HG03342 (cell line): ENCODE data around the gene FDX2.
A peak's percentile ranks its signal among the peaks of the same experiment; 100 is the strongest.

Source experiments
- ATAC-seq: cut with Tn5 transposase; IDR thresholded peaks from one replicate; pipeline ENCODE4 v1.9.1; 2021; ENCODE audit warnings: mild to moderate bottlenecking, moderate library complexity; ENCODE audit not compliant: unreplicated experiment

The FDX2 gene

DNA sequence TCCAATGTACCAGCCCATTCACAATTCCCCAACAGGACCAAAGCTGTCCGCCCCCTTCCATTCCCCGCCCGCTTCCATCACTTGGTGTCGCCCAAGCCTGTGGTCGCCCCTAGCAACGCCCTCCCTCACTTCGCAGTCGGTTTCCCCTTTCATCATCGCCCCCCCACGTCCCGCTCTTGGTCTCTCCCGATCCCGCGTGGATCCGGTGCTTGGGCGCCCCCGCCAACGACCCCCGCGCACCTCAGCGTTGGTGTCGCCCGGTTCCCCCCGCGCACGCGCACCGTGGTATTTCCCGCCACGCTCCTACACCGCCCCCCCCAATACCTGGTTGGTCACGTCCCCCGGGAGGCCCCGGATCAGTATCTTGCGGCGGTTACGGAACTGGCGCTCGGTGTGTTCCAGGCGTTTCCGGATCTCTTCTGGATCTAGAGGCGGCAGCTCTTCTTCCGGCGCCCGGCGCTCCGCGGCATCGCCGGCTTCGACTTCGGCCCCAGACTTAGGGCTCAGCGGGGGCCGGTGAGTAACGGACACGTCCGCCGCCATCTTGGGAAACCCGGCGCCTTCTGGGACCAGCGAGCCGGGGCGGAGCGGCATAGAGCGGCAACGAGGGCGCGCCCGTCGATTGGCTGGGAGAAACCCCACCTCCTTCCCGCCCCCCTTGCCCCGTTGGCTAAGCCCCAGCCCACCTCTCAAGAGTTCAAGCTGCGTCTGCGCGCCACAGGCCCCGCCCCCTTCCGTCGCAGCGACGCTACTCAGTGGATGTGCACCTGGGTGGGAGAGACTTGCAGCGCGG lies 17.3 kb upstream of the FDX2 start, which contains the start of gene RAVER1:
Gene RAVER1, minus strand, starts transcription at position 565 of the 793 bp plus-strand sequence. Its CDS starts 22 bp downstream, at position 543.
- ATAC-seq: peak; percentile 90

DNA sequence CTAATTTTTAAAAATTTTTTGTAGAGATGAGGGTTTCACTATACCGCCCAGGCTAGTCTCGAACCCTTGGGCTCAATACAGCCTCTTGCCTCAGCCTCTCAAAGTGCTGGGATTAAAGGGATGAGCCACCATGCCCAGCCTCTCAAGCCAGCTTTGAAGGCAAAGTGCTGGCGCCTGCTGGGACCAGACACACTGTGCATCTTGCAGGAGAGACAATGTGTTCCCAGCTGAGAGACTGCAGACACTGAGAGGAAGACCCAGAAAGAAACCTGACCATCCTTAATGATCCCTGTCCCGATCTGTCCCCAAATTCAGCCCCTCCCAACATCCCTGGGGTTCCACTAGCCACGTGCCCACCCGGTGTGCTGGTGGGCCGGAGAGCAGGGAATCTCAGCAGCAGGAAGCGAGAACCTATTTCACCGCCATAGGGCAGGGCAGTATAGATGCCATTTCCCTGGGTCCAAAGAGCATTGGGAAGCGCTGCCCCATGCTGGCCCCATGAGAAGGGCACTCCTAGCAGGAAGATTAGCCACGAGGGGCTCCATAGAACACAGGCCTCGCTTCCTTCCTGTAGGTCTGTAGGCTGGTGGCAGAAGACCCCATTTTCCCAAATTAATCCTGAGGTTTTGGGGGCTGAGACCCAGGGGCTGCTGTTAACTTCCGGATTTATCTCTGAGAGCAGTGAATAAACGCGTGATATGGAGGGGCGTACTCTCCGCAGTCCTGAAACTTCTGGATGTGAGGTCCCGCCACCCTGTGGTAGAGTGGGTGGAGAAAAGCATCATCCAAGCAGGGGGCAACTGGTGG lies 16.5 kb upstream of the FDX2 start:
- peak; percentile 4 for ATAC-seq

DNA sequence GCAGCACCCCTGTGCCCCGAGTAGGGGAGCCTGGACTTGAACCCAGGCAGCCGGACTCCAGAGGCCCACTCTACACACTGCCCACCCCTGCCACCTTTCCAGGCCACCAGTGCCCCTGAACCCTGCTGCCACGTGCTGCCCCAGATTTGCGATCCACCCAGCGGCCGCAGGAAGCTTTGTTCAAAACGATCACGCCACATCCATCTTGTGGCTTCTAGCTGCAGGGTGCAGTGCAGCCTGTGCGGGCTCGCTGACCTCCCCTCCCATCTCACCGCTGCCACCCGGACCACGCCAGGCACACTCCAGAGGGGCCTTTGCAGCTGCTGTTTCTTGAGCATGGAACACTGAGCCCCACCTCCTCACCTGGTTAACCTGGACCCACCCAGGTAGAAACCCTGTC lies 13.7 kb upstream of the FDX2 start:
- no peak for ATAC-seq

DNA sequence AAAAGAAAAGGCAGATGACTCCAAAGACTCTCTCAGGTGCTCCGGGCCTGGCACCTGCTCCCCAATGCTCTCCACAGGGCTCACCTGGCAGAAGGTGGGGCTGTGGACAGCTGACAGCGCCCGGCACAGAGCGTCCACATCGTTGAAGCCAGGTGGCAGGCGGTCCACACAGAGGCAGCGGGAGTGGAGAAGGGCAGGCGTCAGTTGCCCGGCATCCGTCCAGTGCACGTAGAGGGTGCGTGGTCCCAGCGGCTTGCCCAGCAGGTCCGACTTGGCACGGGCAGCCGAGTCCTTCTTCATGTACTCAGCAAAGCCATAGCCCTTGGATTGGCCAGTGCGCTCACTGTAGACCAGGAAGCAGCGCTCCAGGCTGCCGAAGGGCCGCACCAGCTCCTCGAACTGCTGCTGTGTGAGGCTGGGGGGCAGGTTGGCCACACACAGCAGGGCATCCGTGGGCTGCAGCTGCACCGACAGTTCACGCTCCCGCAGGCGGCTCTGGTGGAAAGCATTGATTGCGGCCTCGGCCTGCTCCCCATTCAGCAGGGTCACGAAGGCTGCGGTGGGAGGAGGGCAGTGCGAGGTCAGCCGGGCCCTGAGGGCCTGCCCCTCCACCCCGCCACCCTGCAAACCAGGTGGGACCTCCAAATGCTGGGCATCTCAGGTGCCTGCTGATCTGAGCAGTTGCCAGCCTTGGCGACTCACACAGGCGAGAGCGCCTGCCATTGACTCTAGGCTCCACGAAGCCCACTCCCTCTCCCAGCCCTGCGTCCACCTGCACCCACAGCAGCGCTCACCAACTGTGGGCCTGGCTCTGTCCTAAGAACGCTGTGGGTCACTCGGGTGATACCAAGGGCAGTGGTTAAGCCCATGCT lies 13.0 kb upstream of the FDX2 start:
- no peak for ATAC-seq

DNA sequence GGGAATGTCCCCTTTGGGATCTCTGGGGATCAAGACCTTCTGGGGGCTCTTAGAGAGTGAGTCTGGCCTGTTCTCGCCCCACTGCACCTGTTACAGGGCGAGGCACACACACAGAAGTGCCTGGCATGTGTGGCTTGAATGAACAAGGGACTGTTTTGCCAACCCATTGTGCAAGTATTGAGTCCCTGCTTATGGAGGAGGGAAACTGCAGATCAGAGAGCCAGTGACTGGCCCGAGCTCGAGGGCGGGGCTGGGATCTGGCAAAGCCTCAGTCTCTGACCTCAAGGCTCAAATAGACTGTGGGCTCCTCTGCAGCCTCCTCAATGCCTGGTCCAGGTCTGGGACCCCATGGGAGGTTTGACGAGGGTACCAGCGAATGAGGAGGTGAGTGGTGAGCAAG lies 12.0 kb upstream of the FDX2 start:
- no peak for ATAC-seq

DNA sequence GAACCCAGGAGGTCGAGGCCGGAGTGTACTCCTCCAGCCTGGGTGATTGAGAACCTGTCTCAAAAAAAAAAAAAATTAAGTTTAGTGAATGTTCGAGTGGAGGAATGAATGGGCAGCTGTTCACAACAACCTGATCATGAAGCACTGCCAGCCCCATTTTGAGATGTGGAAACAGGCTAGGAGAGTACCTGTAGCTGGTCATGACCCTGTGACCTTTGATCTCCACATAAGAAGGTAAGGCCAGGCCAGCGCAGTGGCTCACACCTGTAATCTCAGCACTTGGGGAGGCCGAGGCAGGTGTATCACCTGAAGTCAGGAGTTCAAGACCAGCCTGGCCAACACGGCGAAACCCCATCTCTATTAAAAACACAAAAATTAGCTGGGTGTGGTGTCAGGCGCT lies 9.9 kb upstream of the FDX2 start:
- ATAC-seq: no peak

DNA sequence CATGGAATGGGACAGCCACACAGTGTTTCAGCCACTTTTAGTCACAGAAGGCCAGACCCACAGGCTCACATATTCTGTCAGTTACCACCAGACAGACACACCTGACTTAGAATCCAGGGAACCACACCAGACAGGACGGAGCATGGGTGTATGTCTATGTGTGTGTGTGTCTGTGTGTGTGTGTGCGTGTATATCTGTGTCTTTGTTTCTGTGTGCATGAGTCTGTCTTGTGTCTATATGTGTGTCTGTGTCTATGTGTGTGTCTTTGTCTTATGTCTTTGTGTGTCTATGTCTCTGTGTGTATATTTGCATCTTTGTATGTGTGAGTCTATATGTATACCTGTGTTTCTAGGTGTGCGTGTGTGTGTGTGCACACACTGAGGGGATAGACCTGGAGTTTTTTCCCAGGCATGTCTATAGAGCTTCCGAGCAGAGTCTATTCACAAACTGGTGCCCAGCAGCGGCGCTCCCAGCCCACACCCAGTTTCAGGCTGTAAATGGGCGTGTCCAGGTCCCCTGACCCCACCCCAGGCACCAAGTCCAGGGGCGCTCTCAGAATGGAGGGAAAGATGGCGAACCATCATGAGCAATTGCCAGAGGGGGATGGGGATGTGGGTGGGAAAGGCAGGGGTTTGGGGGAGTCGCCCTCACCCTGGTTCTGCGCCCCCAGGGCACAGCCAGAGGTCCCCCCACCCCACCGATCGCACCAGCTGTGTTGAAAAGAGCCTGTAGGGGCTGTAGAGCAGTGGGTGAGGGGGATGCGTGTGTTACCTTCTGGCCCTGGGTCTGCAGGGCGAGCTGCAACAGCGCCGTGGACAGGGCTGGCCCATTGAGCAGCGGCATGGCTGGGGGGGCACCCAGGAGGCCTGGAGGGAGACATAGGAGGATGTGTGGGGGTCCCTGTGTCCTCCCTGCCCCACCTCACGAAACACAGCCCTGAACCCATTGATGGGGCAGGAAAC lies 6.3 kb upstream of the FDX2 start:
- no peak for ATAC-seq

DNA sequence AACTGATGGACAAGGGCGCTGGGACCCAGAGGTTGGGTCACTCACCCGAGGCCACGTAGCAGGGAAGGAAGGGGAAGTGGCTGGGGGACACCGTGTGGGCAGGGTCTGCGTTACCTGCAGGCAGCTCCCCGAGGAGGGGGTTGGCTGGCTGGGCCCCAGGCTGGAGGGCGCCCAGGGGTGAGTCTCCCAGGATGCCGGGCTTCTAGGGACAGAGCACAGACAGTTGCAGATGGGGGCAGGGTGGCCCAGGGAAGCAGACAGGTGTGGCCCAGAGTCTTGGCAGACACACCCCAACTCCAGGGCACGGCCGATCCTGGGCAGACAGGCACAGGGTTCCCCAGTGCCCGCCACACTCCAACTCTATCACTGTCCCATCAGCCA lies 5.6 kb upstream of the FDX2 start:
- no peak for ATAC-seq

DNA sequence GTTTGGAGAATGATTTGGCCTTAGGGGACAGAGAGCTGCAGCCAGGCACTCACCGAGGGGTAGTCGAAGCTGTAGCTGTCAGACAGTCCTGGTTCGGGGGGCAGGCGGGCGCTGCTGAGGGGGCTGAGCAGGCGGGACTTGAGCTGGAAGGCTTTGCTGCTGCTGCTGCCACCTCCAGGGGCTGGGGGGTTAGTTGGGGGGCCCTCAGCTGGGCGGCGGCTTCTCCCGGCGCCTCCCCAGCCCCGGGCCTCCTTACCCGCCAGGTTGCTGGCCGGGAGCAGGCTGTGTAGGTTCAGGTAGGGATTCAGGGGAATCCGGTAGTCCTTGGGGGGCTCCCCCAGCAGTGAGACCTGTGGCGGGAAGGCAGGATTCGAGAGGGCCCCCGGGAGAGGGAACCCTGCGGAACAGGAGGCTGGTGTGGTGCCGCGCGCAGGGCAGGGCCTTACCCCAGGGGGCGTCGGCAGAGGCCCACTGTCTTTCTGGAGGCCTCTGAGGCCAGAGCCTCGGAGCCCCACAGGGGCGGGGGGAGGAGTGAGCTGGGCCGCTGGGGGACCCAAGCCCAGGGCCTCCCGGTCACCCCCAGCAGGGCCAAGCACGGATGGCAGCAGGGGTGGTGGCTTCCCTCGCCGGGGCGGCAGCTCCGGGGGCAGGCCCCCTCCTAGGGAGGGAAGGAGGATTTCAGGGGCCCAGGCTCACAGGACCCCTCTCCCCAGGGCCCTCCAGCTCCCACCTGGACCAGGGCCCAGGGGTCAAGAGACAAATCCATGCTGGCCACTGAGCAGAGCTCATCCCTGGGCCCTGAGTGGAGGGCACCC lies 5.0 kb upstream of the FDX2 start:
- ATAC-seq: no peak

DNA sequence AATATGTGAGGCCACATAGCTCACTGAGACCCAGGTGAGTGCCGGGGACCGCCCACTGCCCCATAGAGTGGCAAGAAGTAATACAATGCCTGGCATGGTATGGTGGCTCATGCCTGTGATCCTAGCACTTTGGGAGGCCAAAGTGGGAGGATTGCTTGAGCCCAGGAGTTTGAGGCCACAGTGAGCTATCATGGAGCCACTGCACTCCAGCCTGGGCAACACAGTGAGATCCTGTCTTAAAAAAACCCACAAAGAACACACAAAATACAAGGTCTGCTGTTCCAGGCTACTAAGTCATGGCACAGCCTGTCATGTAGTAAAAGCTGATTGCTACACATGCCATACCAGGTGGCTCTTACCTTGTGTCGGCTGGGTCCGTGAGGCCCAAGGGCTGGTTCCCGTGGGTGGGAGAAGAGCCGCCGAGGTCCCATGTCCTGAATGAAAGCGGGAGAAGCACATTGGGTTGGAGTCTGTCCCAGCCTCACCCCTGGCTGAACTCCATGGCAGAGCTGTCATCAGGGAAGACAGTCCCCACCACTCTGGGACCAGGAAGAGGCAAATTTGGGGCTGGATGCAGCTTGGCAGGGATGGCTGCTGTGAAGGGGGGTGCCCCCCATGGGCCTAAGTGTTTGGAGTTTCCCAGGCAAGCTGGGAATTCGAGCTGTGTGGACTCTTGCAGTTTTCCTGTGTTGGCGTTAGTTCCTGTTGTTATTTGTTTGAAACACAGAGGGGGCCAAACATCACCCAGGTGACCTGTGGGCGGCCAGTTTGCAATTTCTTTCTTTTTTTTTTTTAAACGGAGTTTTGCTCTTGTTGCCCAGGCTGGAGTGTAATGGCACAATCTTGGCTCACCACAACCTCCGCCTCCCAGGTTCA lies 3.2 kb upstream of the FDX2 start:
- no peak for ATAC-seq

DNA sequence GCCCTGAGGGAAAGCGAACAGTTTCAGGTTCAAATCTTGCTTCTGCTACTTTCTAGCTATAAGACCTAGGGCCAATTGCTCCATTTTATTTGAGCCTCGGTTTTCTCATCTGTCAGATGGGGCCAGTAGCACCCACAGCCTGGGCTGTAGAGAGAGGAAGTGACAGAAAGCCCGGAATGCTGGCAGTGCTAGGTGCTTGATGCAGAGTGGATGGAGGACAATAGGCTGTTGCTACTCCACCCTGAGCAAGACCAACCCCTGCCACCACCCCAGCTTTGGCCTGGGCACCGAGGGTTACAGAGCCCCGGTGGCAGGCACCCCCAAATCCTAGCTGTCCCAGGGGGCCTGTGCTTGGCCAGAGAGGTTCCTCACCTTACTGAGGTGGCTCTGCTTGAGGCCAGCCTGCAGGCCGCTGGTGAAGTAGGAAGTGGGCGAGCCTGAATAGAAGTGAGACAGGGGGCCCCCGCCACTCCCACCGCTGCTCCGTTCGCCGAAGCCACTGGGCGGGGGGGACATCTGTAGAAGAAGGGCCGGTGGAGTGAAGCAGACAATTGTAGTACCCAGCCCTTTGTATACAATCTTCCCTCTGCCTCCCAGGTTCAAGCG lies 2.1 kb upstream of the FDX2 start:
- no peak for ATAC-seq

DNA sequence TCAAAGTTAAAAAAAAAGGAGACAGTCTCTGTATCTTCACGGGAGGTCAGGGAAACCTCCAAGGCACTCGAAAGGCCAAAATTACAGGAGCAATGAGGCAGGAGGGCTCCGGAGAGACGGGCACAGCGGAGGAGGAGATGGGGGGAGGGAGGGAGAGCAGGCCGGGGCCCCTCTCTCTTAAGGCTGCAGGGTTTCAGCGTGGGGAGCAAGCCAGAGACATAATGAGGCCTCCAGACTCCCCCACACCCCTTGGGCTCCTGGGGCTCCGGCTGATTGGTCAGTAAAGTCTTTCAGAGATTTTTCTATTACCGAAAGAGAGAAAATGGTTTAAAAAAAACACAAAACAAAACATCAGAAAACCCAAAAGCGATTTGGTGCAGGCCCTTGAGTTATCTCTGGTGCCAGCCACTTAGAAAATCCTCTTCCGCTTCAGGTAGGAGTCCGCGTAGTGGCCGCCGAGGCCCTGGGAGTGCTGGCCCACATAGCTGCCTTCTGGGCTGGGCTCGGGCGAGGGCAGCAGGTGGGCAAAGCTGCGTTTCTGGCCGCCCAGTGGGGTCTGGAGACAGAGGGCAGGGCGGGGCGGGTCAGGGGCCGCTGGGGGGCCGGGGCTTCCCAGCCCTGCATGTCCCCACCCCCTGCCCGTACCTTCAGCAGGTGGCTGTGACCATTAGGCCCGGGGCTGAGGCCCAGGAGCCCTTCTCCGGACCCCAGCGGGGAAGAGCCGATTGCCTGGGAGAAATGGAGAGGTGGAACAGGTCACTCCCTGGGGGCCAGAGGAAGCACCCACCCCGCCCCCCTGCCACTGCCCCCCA lies 1.4 kb upstream of the FDX2 start:
- ATAC-seq: no peak

DNA sequence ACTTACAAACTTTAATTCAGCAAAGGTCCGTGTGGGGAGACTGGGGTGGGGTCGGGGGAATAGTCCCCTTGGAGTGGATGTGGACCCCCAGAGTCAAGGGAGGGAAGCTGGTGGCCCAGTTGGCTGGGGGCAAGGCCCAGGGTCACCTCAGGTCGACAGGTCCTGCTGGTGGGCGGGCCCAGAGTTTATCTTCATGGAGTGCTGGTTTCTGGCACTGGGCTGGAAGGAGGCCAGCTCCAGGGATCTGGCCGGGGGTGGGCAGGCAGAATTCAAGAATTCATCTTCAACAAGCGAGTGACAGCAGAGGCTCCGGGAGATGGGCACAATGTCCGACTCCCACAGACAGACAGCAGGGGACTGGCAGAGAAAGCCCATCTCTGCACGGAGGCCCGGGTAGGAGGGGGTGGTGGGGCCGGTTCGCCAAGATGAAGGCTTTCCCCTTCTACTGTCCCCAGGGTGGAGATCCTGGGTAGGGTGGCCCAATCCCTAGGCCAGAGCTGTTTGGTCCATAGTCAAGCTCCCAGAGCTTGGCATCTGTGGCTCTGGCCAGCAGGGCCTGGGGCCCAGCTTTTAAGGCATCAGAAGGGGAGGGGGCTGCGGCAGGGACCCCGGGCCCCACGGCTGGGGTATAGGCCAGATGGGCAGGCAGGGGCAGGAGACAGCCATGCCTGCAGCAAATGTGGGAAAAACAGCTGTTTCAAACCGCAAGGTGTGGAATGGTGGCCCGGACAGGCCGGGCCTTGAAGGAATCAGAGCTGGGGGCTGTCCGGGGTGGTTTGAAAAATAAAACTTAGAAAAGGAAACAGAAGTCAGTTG lies 622 bp upstream of the FDX2 start:
- no peak for ATAC-seq

DNA sequence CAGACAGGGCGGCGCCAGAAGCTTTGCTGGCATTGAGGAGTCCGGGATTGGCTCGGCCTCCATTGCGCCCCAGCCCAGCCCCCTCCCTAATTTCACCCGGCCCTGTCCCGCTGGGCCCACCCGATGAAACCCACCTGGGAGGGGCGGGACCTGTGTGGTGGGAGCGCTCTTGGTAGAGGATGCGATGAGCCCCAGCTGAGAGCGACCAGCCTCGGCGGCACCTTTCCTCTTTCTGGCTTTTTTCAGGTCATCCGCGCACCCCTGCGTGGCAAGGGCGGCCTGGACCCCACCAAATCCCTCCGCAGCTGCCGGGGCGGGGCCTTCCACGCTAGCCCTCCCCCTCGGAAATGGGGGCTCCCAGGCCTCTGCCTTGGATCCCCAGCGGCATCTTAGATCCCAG lies 6.4 kb downstream of the FDX2 start, which contains the start of gene ZGLP1:
Gene ZGLP1, minus strand, starts transcription at position 393 of the 400 bp plus-strand sequence.
- no peak for ATAC-seq

DNA sequence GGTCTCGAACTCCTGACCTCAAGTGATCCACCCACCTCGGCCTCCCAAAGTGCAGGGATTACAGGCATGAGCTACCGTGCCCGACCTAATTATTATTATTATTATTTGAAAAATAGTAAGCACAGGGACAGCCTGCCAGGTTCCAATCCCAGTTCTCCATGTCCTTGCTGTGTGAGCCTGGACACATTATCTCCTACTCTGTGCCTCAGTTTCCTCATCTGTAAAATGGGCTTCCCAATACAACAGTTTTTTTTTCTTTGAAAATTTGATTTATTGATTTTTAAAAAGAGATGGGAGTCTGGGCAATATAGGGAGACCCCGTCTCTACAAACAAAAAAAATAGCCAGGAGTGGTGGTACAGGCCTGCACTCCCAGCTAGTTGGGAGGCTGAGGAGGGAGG lies 9.5 kb downstream of the FDX2 start:
- ATAC-seq: no peak

DNA sequence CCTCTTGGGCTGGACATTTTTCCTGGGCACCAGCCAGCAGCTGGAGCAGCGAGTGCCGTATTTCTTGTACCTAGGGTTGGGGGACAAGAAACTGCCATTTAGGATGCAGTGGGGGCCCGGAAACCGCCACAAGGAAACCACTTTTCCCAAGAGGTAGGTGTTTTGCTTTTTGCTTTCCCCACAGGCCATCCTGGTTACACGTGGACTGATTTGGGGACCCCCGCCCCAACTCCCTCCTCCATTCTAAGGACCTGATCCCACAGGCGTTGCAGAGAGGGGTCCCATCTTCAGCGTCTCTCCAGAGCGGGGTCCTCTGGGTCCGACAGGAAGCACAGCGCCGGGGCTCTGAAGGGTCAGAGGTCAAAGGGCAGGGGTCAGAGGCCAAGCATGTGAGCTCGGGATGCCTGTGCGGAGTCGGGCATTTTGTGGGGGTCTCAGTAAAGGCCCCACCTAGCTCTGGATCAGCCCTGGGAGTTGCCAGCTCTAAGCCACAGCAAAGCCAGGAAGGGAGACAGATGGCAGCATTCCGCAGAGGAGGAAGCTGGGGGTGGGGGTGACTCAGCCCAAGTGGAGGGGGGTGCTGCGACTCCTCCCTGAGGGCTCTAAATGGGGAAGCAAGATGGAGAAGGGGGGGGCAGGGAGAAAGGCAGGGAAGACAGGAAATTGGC lies 10.5 kb downstream of the FDX2 start:
- no peak for ATAC-seq
